ENCODE data around the gene ABCC4. TPM values are rescaled to one million over a fixed set of nuclear protein-coding genes. Genes with fewer than 3 reads are reported as not detected.

Gene ABCC4
- total RNA-seq, 1 donor from 2014 or later: 19.0 TPM

GRCh38 chr13:95164830-95165229 is 136.4 kb downstream of the ABCC4 start:
- Mint-ChIP-seq H3K27ac (ENCODE audit: unreplicated experiment) (no peak overlapping the region), H3K4me1 (ENCODE audit: unreplicated experiment) (peaks cover 3% of the 10 kb centered on the region), H3K9me3 (ENCODE audit: unreplicated experiment) (no peaks in the 10 kb centered on the region), H3K4me3 (ENCODE audit: unreplicated experiment) (no peak overlapping the region), H3K36me3 (ENCODE audit: low read depth, unreplicated experiment) (peaks cover 8% of the 10 kb centered on the region), H3K27me3 (ENCODE audit: unreplicated experiment) (no peaks in the 10 kb centered on the region)
- TF ChIP-seq CTCF (IDR thresholded peaks at IDR 0.05; ENCODE audit: unreplicated experiment): no peak
- DNase-seq (ENCODE audit: low spot score): no peak

- H3K36me3 Mint-ChIP-seq (ENCODE audit: low read depth, unreplicated experiment): peaks cover 6% of the 10 kb centered on the region
- no peaks in the 10 kb centered on the region for H3K9me3 Mint-ChIP-seq (ENCODE audit: unreplicated experiment)
- H3K4me1 Mint-ChIP-seq (ENCODE audit: unreplicated experiment): peaks cover 8% of the 10 kb centered on the region
- H3K4me3 Mint-ChIP-seq (ENCODE audit: unreplicated experiment): no peak overlapping the region
- H3K27ac Mint-ChIP-seq (ENCODE audit: unreplicated experiment): no peak overlapping the region
- H3K27me3 Mint-ChIP-seq (ENCODE audit: unreplicated experiment): peaks cover 2% of the 10 kb centered on the region
- DNase-seq (ENCODE audit: low spot score): no peak
- no peak for TF ChIP-seq CTCF (IDR thresholded peaks at IDR 0.05; ENCODE audit: unreplicated experiment)
These were observed 140.9 kb downstream of the ABCC4 start for GRCh38 chr13:95160112-95160906.

- no peak overlapping the region for H3K4me3 Mint-ChIP-seq (ENCODE audit: unreplicated experiment)
- H3K27me3 Mint-ChIP-seq (ENCODE audit: unreplicated experiment): peaks cover 2% of the 10 kb centered on the region
- TF ChIP-seq CTCF (IDR thresholded peaks at IDR 0.05; ENCODE audit: unreplicated experiment): no peak
- H3K9me3 Mint-ChIP-seq (ENCODE audit: unreplicated experiment): no peaks in the 10 kb centered on the region
- H3K36me3 Mint-ChIP-seq (ENCODE audit: low read depth, unreplicated experiment): peaks cover 6% of the 10 kb centered on the region
- H3K27ac Mint-ChIP-seq (ENCODE audit: unreplicated experiment): no peak overlapping the region
- H3K4me1 Mint-ChIP-seq (ENCODE audit: unreplicated experiment): peaks cover 8% of the 10 kb centered on the region
- DNase-seq (ENCODE audit: low spot score): no peak
These were observed 141.8 kb downstream of the ABCC4 start for GRCh38 chr13:95159458-95159857.

- H3K4me1 Mint-ChIP-seq (ENCODE audit: unreplicated experiment): peaks cover 5% of the 10 kb centered on the region
- H3K27ac Mint-ChIP-seq (ENCODE audit: unreplicated experiment): no peak overlapping the region
- no peak for DNase-seq (ENCODE audit: low spot score)
- H3K27me3 Mint-ChIP-seq (ENCODE audit: unreplicated experiment): peaks cover 3% of the 10 kb centered on the region
- H3K36me3 Mint-ChIP-seq (ENCODE audit: low read depth, unreplicated experiment): peaks cover 6% of the 10 kb centered on the region
- H3K9me3 Mint-ChIP-seq (ENCODE audit: unreplicated experiment): no peaks in the 10 kb centered on the region
- no peak for TF ChIP-seq CTCF (IDR thresholded peaks at IDR 0.05; ENCODE audit: unreplicated experiment)
- H3K4me3 Mint-ChIP-seq (ENCODE audit: unreplicated experiment): no peak overlapping the region
These were observed 145.0 kb downstream of the ABCC4 start for GRCh38 chr13:95156208-95156607.

- no peak for DNase-seq (ENCODE audit: low spot score)
- no peak for TF ChIP-seq CTCF (IDR thresholded peaks at IDR 0.05; ENCODE audit: unreplicated experiment)
- H3K27me3 Mint-ChIP-seq (ENCODE audit: unreplicated experiment): peaks cover 3% of the 10 kb centered on the region
- no peak overlapping the region for H3K4me3 Mint-ChIP-seq (ENCODE audit: unreplicated experiment)
- peaks cover 5% of the 10 kb centered on the region for H3K4me1 Mint-ChIP-seq (ENCODE audit: unreplicated experiment)
- H3K36me3 Mint-ChIP-seq (ENCODE audit: low read depth, unreplicated experiment): peaks cover 6% of the 10 kb centered on the region
- no peaks in the 10 kb centered on the region for H3K9me3 Mint-ChIP-seq (ENCODE audit: unreplicated experiment)
- no peak overlapping the region for H3K27ac Mint-ChIP-seq (ENCODE audit: unreplicated experiment)
These were observed 145.7 kb downstream of the ABCC4 start for GRCh38 chr13:95155504-95155903.

All from endothelial cell (in vitro differentiated cells).